ENCODE data around the gene SIN3A. TPM values are rescaled to one million over a fixed set of nuclear protein-coding genes. Genes with fewer than 3 reads are reported as not detected.
A peak's percentile ranks its signal among the peaks of the same experiment; 100 is the strongest.
"Not testable (repeated sequence)": the region's sequence is repeated elsewhere in the genome, so short reads cannot be mapped to it uniquely, and the experiment has no call there.

Gene SIN3A
- polyA plus RNA-seq, 3 donors, result 53.7 to 63.0 (median 57.7) TPM

GRCh38 chr15:75453703-75454470 lies 2.4 kb upstream of the SIN3A start:
- DNase-seq (ENCODE audit: extremely low read depth in 1 of 11, low read depth in 9 of 11, low spot score in 4 of 11), result peak; percentile 99 to 100 (median 100)

- DNase-seq (ENCODE audit: extremely low read depth in 1 of 11, low read depth in 9 of 11, low spot score in 4 of 11), result peak in 7 of 11 donors; percentile 19 to 43 (median 30)
These were observed 1.6 kb upstream of the SIN3A start for GRCh38 chr15:75452865-75453702.

GRCh38 chr15:75452364-75452864 lies 924 bp upstream of the SIN3A start:
- peak in 7 of 11 donors; percentile 55 to 75 (median 69) for DNase-seq (ENCODE audit: extremely low read depth in 1 of 11, low read depth in 9 of 11, low spot score in 4 of 11)

- no peak for DNase-seq (ENCODE audit: extremely low read depth in 1 of 11, low read depth in 9 of 11, low spot score in 4 of 11)
These were observed 252 bp downstream of the SIN3A start for GRCh38 chr15:75451202-75451673.

- peak in 9 of 11 donors; percentile 81 to 96 (median 94) for DNase-seq (ENCODE audit: extremely low read depth in 1 of 11, low read depth in 9 of 11, low spot score in 4 of 11)
These were observed 936 bp downstream of the SIN3A start for GRCh38 chr15:75450307-75451201.

GRCh38 chr15:75449585-75450306 lies 1.7 kb downstream of the SIN3A start:
- DNase-seq (ENCODE audit: extremely low read depth in 1 of 11, low read depth in 9 of 11, low spot score in 4 of 11), result no peak

- DNase-seq (ENCODE audit: extremely low read depth in 1 of 11, low read depth in 9 of 11, low spot score in 4 of 11), result not testable (repeated sequence)
These were observed 3.3 kb downstream of the SIN3A start for GRCh38 chr15:75448171-75448570.

GRCh38 chr15:75446151-75446550 lies 5.3 kb downstream of the SIN3A start:
- no peak for DNase-seq (ENCODE audit: extremely low read depth in 1 of 11, low read depth in 9 of 11, low spot score in 4 of 11)

- not testable (repeated sequence) for DNase-seq (ENCODE audit: extremely low read depth in 1 of 11, low read depth in 9 of 11, low spot score in 4 of 11)
These were observed 6.2 kb downstream of the SIN3A start for GRCh38 chr15:75445324-75445723.

GRCh38 chr15:75443972-75444453 lies 7.5 kb downstream of the SIN3A start:
- DNase-seq (ENCODE audit: extremely low read depth in 1 of 11, low read depth in 9 of 11, low spot score in 4 of 11), result not testable (repeated sequence)

- DNase-seq (ENCODE audit: extremely low read depth in 1 of 11, low read depth in 9 of 11, low spot score in 4 of 11), result no peak
These were observed 13.8 kb downstream of the SIN3A start for GRCh38 chr15:75437721-75438120.

GRCh38 chr15:75436881-75437280 lies 14.6 kb downstream of the SIN3A start:
- DNase-seq (ENCODE audit: extremely low read depth in 1 of 11, low read depth in 9 of 11, low spot score in 4 of 11), result no peak

- no peak for DNase-seq (ENCODE audit: extremely low read depth in 1 of 11, low read depth in 9 of 11, low spot score in 4 of 11)
These were observed 19.8 kb downstream of the SIN3A start for GRCh38 chr15:75431682-75432081.

- DNase-seq (ENCODE audit: extremely low read depth in 1 of 11, low read depth in 9 of 11, low spot score in 4 of 11), result no peak
These were observed 20.2 kb downstream of the SIN3A start for GRCh38 chr15:75431270-75431669.

- no peak for DNase-seq (ENCODE audit: extremely low read depth in 1 of 11, low read depth in 9 of 11, low spot score in 4 of 11)
These were observed 21.2 kb downstream of the SIN3A start for GRCh38 chr15:75430259-75430658.

- DNase-seq (ENCODE audit: extremely low read depth in 1 of 11, low read depth in 9 of 11, low spot score in 4 of 11), result no peak
These were observed 23.3 kb downstream of the SIN3A start for GRCh38 chr15:75428152-75428551.

- no peak for DNase-seq (ENCODE audit: extremely low read depth in 1 of 11, low read depth in 9 of 11, low spot score in 4 of 11)
These were observed 25.5 kb downstream of the SIN3A start for GRCh38 chr15:75425966-75426500.

- no peak for DNase-seq (ENCODE audit: extremely low read depth in 1 of 11, low read depth in 9 of 11, low spot score in 4 of 11)
These were observed 28.9 kb downstream of the SIN3A start for GRCh38 chr15:75422554-75422953.

Data from renal cortex interstitium (tissue), 11 donors.